Lower leg skin (tissue), 4 donors: ENCODE results near the gene ING5. TPM values are rescaled to one million over a fixed set of nuclear protein-coding genes. Genes with fewer than 3 reads are reported as not detected.
A peak's percentile ranks its signal among the peaks of the same experiment; 100 is the strongest.

ENCODE experiments used
- DNase-seq, 2 donors: peaks; one replicate each; pipeline ENCODE4 v3.0.0-alpha.2; 2019; ENCODE audit warnings: low spot score in 2 of 2
- H3K4me3 ChIP-seq: fragments of 200-600 bp; sonication (generic); 2 replicates; pipeline ENCODE4 v1.5.1; 2017; ENCODE audit warnings: mild to moderate bottlenecking, low read depth; ENCODE audit not compliant: poor library complexity, severe bottlenecking
- CTCF ChIP-seq, 3 donors: fragments of 450-650 bp; IDR thresholded peaks; one replicate each; pipeline ENCODE4 v1.5.1; 2016; ENCODE audit warnings: antibody characterized with exemption in 3 of 3, mild to moderate bottlenecking in 3 of 3, moderate library complexity in 2 of 3
- POLR2A ChIP-seq, 2 donors: fragments of 450-650 bp; IDR thresholded peaks; one replicate each; pipeline ENCODE4 v1.6.1; 2016 to 2017; ENCODE audit warnings: antibody characterized with exemption in 2 of 2, mild to moderate bottlenecking in 1 of 2, moderate library complexity in 1 of 2
- WGBS, 2 donors: methylation state at CpG; one replicate each; pipeline ENCODE4 v1.1.5; 2018; 5-methylcytosine and 5-hydroxymethylcytosine counted together
- intact Hi-C: fragments of 100-400 bp; cut with DNase I; formaldehyde crosslinking; loops from one replicate; pipeline ENCODE4 v1.15.0; 2023; ENCODE audit warnings: low total_unique reads
- total RNA-seq, 4 donors: library from RNA; depleted of rRNA; stranded (reverse); fragments of >200 nt; gene quantifications; one replicate each; pipeline ENCODE4 v1.1.0, GENCODE V29; 2016

Gene ING5
- total RNA-seq, 4 donors from 2014 or later: 31.6 to 73.9 (median 35.7) TPM

DNA sequence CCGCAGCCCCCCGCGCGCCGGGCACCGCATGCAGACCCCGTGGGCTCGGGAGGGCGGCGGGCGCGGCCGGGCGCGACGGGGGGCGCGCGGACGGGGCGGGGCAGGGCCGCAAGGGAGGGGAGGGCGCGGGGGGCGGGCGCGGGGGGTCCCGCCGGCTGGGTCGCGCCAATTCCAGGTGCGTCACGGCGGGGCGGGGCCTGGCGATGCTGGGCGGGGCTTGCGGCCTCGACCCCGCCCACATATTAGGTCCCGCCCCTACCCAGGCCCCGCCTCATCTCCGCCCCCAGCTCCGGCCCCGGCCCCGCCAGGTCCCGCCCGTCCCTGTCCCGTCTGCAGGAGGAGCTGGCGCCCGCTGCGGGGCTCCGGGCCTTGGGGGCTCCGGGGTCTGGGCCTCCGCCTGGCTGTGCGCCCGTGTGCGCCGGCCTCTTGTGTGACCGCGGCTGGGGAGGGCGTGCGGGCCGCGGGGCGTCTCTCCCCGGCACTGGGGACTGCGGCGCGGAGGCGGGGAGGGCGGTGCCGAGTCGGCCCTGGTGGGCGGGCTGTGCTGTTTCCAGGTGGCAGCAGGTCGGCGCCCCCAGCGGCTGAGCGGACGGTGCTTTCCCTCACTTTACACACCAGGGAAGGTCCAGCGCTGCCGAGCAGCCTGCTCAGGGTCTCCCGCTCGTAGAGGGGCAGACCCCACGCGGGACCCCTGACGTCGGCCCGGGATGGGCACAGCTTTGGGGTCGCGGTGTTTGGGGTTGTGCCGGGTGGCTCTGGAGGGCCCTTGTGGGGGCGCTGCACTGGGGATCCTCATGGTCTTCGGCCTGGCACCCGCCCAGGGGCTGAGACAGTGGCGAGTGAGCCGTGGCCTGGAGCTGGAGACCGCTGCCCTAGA, 554 bp downstream of the ING5 start:
- peak; percentile 60 to 96 for DNase-seq
- intact Hi-C loops: no loop called here
- peak overlapping the region; percentile 76 for H3K4me3 ChIP-seq
- WGBS, 2 donors: 0 to 4% methylated on average over 8 of the region's 98 CpGs
- peak in 1 of 3 donors; percentile 12 for TF ChIP-seq CTCF (IDR thresholded peaks at IDR 0.05)
- no peak for TF ChIP-seq POLR2A (IDR thresholded peaks at IDR 0.05)

GRCh38 chr2:241703032-241703604, 1.3 kb downstream of the ING5 start:
- 36 to 51% methylated on average over 9 to 11 of the region's 11 CpGs for WGBS, 2 donors
- no peak for DNase-seq
- peak overlapping the region; percentile 76 for H3K4me3 ChIP-seq
- TF ChIP-seq CTCF (IDR thresholded peaks at IDR 0.05) (no peak), POLR2A (IDR thresholded peaks at IDR 0.05) (no peak)
- intact Hi-C loops: no loop called here

GRCh38 chr2:241706537-241706936, 4.7 kb downstream of the ING5 start:
- H3K4me3 ChIP-seq: no peak overlapping the region
- DNase-seq: no peak
- intact Hi-C loops: no loop called here
- 94 to 97% methylated on average over 6 of the region's 6 CpGs for WGBS, 2 donors
- TF ChIP-seq POLR2A (IDR thresholded peaks at IDR 0.05): no peak
- TF ChIP-seq CTCF (IDR thresholded peaks at IDR 0.05): no peak

- TF ChIP-seq POLR2A (IDR thresholded peaks at IDR 0.05) (no peak), CTCF (IDR thresholded peaks at IDR 0.05) (no peak)
- H3K4me3 ChIP-seq: no peak overlapping the region
- 89 to 93% methylated on average over 10 of the region's 10 CpGs for WGBS, 2 donors
- intact Hi-C loops: no loop called here
- DNase-seq: no peak
Measured at GRCh38 chr2:241708879-241709278, 7.0 kb downstream of the ING5 start.

GRCh38 chr2:241719093-241719492, 17.3 kb downstream of the ING5 start:
- no peak overlapping the region for H3K4me3 ChIP-seq
- WGBS, 2 donors: 90 to 94% methylated on average over 16 of the region's 16 CpGs
- DNase-seq: no peak
- no peak for TF ChIP-seq CTCF (IDR thresholded peaks at IDR 0.05)
- TF ChIP-seq POLR2A (IDR thresholded peaks at IDR 0.05): no peak
- intact Hi-C loops: no loop called here
